Astrocyte of the cerebellum (primary cell): ENCODE data around the gene DAO.
"Not testable (repeated sequence)": the region's sequence is repeated elsewhere in the genome, so short reads cannot be mapped to it uniquely, and the experiment has no call there.

Experiments used
- DNase-seq: peaks from one replicate; pipeline ENCODE4 v3.0.0-alpha.2; 2011; ENCODE audit warnings: low read depth
- H3K4me3 ChIP-seq: 2 replicates; pipeline ENCODE4 v1.5.1; 2011; ENCODE audit warnings: mild to moderate bottlenecking, low read depth, low read length, moderate library complexity
- in situ Hi-C: cut with HindIII; loops from 2 replicates; pipeline ENCODE4 v1.10.0; 2017; ENCODE audit warnings: low sequenced_read_pairs
- TF ChIP-seq, protein P1 (sequence below): IDR thresholded peaks from 2 replicates; pipeline ENCODE4 v1.5.1; 2012; ENCODE audit warnings: low read length, low read depth, moderate library complexity, mild to moderate bottlenecking; ENCODE audit errors: missing control alignments

The DAO gene

DNA sequence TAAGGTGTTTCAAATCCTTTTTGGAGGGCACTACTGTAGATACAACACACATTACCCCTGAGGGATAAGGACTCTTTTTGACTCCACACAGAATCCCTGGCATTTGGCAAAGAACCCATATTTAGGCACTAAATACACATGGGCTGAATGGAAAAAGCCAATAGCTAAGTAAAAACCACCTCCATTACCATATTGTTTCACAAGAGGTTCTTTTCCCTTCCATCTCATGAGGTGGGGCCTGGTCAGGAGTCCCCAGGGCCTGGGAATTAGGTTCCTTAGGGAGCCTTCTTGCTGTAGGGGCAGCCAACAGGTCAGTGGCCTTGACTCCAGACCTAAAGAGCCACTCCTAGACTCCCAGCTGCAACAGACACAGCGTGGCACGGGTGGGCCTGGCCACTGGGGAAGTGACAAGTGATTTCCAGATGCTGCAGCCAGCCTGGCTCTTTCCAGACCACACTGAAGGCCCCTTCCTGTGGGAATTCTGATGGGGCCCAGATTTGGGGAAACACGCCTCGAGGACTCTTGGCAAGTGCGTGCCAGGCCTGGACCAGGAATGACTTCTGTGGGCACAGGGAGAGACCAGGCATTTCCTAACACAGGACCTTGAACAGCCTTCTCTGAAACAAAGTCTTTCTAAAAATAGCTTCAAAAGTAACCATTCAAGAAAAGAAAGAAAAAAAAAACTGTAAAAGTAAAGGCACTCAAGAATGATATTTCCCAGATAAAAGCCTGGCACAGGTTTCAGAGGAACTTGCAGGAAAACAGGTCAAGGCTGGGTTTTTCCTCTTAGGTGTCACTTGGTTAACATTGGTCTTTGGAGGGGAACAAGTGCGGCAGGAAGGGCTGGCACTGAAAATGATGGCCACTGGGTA, 40.6 kb upstream of the DAO start:
- DNase-seq, result no peak
- H3K4me3 ChIP-seq, result no peak overlapping the region
- TF ChIP-seq, protein P1, sequence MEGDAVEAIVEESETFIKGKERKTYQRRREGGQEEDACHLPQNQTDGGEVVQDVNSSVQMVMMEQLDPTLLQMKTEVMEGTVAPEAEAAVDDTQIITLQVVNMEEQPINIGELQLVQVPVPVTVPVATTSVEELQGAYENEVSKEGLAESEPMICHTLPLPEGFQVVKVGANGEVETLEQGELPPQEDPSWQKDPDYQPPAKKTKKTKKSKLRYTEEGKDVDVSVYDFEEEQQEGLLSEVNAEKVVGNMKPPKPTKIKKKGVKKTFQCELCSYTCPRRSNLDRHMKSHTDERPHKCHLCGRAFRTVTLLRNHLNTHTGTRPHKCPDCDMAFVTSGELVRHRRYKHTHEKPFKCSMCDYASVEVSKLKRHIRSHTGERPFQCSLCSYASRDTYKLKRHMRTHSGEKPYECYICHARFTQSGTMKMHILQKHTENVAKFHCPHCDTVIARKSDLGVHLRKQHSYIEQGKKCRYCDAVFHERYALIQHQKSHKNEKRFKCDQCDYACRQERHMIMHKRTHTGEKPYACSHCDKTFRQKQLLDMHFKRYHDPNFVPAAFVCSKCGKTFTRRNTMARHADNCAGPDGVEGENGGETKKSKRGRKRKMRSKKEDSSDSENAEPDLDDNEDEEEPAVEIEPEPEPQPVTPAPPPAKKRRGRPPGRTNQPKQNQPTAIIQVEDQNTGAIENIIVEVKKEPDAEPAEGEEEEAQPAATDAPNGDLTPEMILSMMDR, result no peak
- in situ Hi-C loops, result loop anchor here (25.0 kb wide), 1 partner anchor 177 kb away; no protein-coding TSS in a partner anchor

DNA sequence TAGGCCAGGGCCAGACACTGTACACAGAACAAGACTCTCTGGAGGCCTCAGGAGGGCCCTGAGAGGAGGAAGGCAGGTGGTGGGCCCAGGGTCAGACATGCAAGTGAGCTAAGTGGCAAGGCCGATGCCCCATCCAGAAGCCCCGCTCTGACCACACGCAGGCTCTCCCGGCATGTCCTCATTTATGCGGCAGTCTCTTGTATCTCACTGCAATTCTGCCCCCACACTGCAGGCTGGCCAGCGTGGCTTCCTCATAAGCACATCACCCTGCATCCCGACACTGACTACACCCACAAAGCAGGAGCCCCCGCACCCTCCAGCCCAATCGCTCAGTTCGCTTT, 40.0 kb upstream of the DAO start:
- in situ Hi-C loops, result loop anchor here (25.0 kb wide), 1 partner anchor 178 kb away; no protein-coding TSS in a partner anchor
- DNase-seq, result no peak
- TF ChIP-seq, protein P1, result no peak
- H3K4me3 ChIP-seq, result no peak overlapping the region

DNA sequence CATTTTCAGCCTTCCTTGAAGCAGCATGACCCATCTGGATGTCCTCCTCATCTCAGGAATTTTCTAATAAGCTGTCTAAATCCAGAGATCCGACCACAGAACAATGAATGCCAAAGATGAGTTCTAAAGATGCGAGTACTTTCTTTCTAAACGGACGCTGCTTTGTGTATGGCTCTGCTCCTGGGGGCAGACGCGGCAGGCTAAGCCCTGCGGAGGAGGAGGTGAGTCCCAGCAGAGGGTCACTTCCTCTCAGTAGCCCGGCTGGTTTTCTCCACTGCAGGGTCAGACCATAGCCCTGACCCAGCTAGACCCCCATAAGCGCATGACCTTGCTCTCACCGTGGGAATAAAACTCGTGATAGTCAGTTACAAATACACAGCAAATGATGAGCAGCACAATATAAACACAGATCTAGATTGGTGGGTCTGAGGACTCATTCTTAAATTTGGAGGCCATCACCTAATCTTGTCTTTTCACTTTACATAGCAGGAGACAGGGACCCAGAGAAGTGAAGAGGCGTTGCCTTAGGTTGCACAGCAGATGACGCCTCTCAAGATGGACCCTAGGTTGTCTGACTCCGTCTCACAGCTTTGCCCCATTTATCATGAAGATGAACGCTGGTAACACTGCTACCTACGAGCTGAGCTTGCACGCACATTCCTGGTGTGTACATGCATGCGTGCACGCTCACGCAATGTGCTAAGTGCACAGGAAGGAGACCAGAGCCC, 39.1 kb upstream of the DAO start:
- TF ChIP-seq, protein P1, result no peak
- DNase-seq, result no peak
- in situ Hi-C loops, result loop anchor here (25.0 kb wide), 1 partner anchor 178 kb away; no protein-coding TSS in a partner anchor
- H3K4me3 ChIP-seq, result no peak overlapping the region

DNA sequence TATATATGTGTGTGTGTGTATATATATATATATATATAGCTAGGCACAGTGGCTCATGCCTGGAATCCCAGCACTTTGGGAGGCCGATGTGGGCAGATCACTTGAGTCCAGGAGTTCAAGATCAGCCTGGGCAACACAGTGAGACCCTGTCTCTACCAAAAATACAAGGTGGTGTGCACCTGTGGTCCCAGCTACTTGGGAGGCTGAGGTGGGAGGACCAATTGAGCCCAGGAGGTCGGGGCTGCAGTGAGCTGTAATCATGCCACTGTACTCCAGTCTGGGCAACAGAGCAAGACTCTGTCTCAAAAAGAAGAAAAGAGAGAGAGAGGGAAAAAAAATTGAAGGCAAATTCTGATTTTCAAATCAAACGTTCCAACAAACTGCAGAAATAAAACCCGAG, 38.1 kb upstream of the DAO start:
- in situ Hi-C loops, result loop anchor here (25.0 kb wide), 1 partner anchor 180 kb away; no protein-coding TSS in a partner anchor
- not testable (repeated sequence) for H3K4me3 ChIP-seq, DNase-seq

DNA sequence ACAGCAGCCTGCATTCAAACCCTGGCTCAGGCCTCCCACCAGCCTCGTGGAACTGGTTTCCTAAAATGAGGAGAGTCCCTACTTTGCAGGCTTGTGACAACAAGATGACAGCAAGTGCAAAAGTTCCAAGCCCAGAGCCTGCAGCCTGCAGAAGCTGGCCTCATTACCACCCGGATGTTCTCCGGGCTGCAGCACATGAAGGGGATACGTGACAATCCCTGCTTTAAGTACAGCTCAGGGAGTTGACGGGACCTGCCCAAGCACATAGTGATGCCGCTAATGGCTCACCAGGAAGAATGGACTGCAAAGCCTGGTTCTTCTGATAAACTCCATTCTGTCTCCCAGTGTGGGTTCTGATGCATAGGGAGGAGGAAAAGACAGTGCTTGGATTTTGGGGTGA, 37.5 kb upstream of the DAO start:
- H3K4me3 ChIP-seq, result no peak overlapping the region
- TF ChIP-seq, protein P1, result no peak
- in situ Hi-C loops, result loop anchor here (25.0 kb wide), 1 partner anchor 180 kb away; no protein-coding TSS in a partner anchor
- no peak for DNase-seq

DNA sequence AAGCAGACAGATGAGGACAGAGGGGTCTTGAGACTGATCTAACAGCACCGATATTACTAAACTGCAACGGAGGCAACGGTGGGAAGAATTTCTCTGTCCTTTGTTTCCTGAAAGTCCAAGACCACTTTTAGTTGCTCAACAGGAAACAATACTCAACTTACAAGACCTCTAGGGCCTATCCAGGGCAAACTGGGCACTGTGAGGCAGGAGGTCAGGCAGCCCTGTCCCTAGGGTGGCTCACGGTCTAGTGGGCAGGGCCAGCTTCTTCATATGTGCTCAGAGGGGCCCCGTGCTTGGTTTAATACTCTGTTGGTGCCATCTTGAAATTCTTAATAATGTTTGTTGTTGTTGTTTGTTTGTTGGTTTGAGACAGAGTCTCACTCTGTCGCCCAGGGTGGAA, 36.7 kb upstream of the DAO start:
- TF ChIP-seq, protein P1, result no peak
- H3K4me3 ChIP-seq, result no peak overlapping the region
- DNase-seq, result no peak
- in situ Hi-C loops, result loop anchor here (25.0 kb wide), 1 partner anchor 181 kb away; no protein-coding TSS in a partner anchor
